SK-N-SH treated with all-trans-retinoic acid at 6 μM for 48 hours (cell line): Measurements from ENCODE around the gene GIMAP5.
A peak's percentile ranks its signal among the peaks of the same experiment; 100 is the strongest.

Experiments
- ATAC-seq: fragments of 200-7000 bp; cut with Tn5 transposase; 3 replicates; pipeline ENCODE4 v1.9.1; 2020; ENCODE audit warnings: mild to moderate bottlenecking, moderate library complexity
- ARNTL ChIP-seq: fragments of 450-650 bp; formaldehyde crosslinking; IDR thresholded peaks from 2 replicates; pipeline ENCODE4 v1.5.0; 2020; ENCODE audit warnings: low read depth, mild to moderate bottlenecking, moderate library complexity, borderline replicate concordance
- BACH2 ChIP-seq: fragments of 250-450 bp; sonication (Bioruptor Pico); IDR thresholded peaks from 2 replicates; pipeline ENCODE4 v1.9.0; 2021; ENCODE audit warnings: mild to moderate bottlenecking, borderline replicate concordance
- CSDC2 ChIP-seq: fragments of 250-450 bp; sonication (Bioruptor Pico); IDR thresholded peaks from 2 replicates; pipeline ENCODE4 v1.5.0; 2020; ENCODE audit warnings: mild to moderate bottlenecking, moderate library complexity
- ESRRG ChIP-seq: fragments of 250-450 bp; sonication (Bioruptor Pico); IDR thresholded peaks from 2 replicates; pipeline ENCODE4 v1.6.1; 2021; ENCODE audit warnings: mild to moderate bottlenecking
- GLIS3 ChIP-seq: fragments of 250-450 bp; sonication (Bioruptor Pico); IDR thresholded peaks from 2 replicates; pipeline ENCODE4 v1.5.0; 2020; ENCODE audit warnings: mild to moderate bottlenecking, moderate library complexity
- ISL1 ChIP-seq: fragments of 250-450 bp; sonication (Bioruptor Pico); IDR thresholded peaks from 2 replicates; pipeline ENCODE4 v2.1.2; 2022; ENCODE audit warnings: mild to moderate bottlenecking, moderate library complexity
- PPARA ChIP-seq: fragments of 250-450 bp; sonication (Bioruptor Pico); IDR thresholded peaks from 2 replicates; pipeline ENCODE4 v1.5.0; 2020; ENCODE audit warnings: mild to moderate bottlenecking, borderline replicate concordance
- RARB ChIP-seq: fragments of 250-450 bp; sonication (Bioruptor Pico); IDR thresholded peaks from 2 replicates; pipeline ENCODE4 v1.8.0; 2021; ENCODE audit warnings: mild to moderate bottlenecking, moderate library complexity
- SNAI2 ChIP-seq: fragments of 250-450 bp; sonication (Bioruptor Pico); IDR thresholded peaks from 2 replicates; pipeline ENCODE4 v1.5.0; 2020; ENCODE audit warnings: mild to moderate bottlenecking, moderate library complexity
- TCF4 ChIP-seq: fragments of 250-450 bp; sonication (Bioruptor Pico); IDR thresholded peaks from 2 replicates; pipeline ENCODE4 v1.8.0; 2021; ENCODE audit warnings: mild to moderate bottlenecking, moderate library complexity, borderline replicate concordance
- TOX ChIP-seq: fragments of 250-450 bp; sonication (Bioruptor Pico); IDR thresholded peaks from 2 replicates; pipeline ENCODE4 v1.8.0; 2021; ENCODE audit warnings: mild to moderate bottlenecking, moderate library complexity, borderline replicate concordance
- ZC3H10 ChIP-seq: fragments of 250-450 bp; sonication (Bioruptor Pico); IDR thresholded peaks from 2 replicates; pipeline ENCODE4 v1.5.1; 2021; ENCODE audit warnings: mild to moderate bottlenecking, moderate library complexity
- ZFP3 ChIP-seq: fragments of 250-450 bp; sonication (Bioruptor Pico); IDR thresholded peaks from 2 replicates; pipeline ENCODE4 v1.5.0; 2020; ENCODE audit warnings: mild to moderate bottlenecking, moderate library complexity
- ZFP30 ChIP-seq: fragments of 450-650 bp; formaldehyde crosslinking; IDR thresholded peaks from 2 replicates; pipeline ENCODE4 v1.5.0; 2022; ENCODE audit warnings: mild to moderate bottlenecking, moderate library complexity
- ZNF565 ChIP-seq: fragments of 450-650 bp; formaldehyde crosslinking; conservative IDR thresholded peaks from 2 replicates; pipeline ENCODE4 v1.5.0; 2020; ENCODE audit warnings: low read depth, mild to moderate bottlenecking, moderate library complexity
- ZNF70 ChIP-seq: fragments of 450-650 bp; formaldehyde crosslinking; IDR thresholded peaks from 2 replicates; pipeline ENCODE4 v1.5.0; 2020; ENCODE audit warnings: mild to moderate bottlenecking, moderate library complexity
- ZNF8 ChIP-seq: fragments of 450-650 bp; formaldehyde crosslinking; IDR thresholded peaks from 2 replicates; pipeline ENCODE4 v1.5.0; 2020; ENCODE audit warnings: mild to moderate bottlenecking, moderate library complexity
- TF ChIP-seq, protein P1 (sequence below): fragments of 250-450 bp; sonication (Bioruptor Pico); IDR thresholded peaks from 2 replicates; pipeline ENCODE4 v1.8.0; 2021; ENCODE audit warnings: low read depth, mild to moderate bottlenecking, moderate library complexity, borderline replicate concordance
- TF ChIP-seq, protein P2 (sequence below): fragments of 250-450 bp; sonication (Bioruptor Pico); IDR thresholded peaks from 2 replicates; pipeline ENCODE4 v1.5.1; 2020; ENCODE audit warnings: low read depth, mild to moderate bottlenecking, moderate library complexity
- TF ChIP-seq, protein P3 (sequence below): fragments of 250-450 bp; sonication (Bioruptor Pico); IDR thresholded peaks from 2 replicates; pipeline ENCODE4 v1.5.0; 2020; ENCODE audit warnings: mild to moderate bottlenecking, moderate library complexity
- TF ChIP-seq, protein P4 (sequence below): fragments of 250-450 bp; sonication (Bioruptor Pico); IDR thresholded peaks from 2 replicates; pipeline ENCODE4 v1.5.1; 2021; ENCODE audit warnings: mild to moderate bottlenecking, moderate library complexity

GIMAP5 gene

DNA sequence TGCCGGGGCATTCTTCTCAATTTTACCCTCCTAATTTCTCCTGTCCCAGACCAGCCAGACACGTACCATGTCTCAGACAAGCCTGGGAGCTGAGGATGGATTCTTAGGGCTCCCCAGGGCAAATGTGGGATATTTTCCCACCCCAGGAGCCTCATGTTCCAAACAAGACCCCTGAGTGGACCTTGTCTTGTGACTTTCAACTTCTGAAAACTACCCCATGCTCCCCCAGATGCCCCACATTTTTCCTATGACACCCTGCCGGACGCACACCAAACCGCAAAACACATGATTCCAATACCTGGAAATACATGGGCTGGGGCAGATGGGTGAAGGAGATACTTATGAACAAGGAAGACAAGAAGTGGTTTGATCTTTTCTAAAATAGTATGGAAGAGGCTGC is 874 bp downstream of the GIMAP5 start (continued):
- TF ChIP-seq, protein P1, sequence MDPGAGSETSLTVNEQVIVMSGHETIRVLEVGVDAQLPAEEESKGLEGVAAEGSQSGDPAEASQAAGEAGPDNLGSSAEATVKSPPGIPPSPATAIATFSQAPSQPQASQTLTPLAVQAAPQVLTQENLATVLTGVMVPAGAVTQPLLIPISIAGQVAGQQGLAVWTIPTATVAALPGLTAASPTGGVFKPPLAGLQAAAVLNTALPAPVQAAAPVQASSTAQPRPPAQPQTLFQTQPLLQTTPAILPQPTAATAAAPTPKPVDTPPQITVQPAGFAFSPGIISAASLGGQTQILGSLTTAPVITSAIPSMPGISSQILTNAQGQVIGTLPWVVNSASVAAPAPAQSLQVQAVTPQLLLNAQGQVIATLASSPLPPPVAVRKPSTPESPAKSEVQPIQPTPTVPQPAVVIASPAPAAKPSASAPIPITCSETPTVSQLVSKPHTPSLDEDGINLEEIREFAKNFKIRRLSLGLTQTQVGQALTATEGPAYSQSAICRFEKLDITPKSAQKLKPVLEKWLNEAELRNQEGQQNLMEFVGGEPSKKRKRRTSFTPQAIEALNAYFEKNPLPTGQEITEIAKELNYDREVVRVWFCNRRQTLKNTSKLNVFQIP: no peak
- TF ChIP-seq ZC3H10 (CRISPR knock-in tag) (no peak), GLIS3 (CRISPR knock-in tag) (no peak), TOX (no peak)

DNA sequence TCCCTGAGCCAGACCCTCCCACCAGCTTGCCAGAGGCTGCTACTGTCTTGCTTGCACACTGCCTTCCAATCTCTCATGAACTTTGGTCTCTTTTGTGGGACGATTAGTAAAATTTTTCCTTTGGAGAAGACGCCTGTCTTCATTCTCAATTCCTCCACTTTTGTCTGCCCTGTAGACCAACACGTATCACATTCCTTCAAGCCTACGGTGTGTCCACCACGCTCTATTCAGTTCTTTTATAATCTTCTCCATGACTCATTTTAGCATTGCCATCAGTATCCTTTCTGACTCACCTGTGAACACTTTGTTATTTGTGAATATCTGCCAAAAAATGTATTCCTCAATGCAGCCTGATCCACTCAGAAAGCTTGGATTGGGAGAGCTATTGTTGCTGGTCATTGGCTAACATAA is 1.4 kb downstream of the GIMAP5 start:
- TF ChIP-seq, protein P2, sequence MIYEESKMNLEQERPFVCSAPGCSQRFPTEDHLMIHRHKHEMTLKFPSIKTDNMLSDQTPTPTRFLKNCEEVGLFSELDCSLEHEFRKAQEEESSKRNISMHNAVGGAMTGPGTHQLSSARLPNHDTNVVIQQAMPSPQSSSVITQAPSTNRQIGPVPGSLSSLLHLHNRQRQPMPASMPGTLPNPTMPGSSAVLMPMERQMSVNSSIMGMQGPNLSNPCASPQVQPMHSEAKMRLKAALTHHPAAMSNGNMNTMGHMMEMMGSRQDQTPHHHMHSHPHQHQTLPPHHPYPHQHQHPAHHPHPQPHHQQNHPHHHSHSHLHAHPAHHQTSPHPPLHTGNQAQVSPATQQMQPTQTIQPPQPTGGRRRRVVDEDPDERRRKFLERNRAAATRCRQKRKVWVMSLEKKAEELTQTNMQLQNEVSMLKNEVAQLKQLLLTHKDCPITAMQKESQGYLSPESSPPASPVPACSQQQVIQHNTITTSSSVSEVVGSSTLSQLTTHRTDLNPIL (CRISPR knock-in tag): no peak
- TF ChIP-seq CSDC2 (CRISPR knock-in tag): no peak
- TF ChIP-seq TCF4 (CRISPR knock-in tag): no peak
- TF ChIP-seq ESRRG (CRISPR knock-in tag): no peak
- ATAC-seq: no peak

GRCh38 chr7:150739033-150739432 is 1.8 kb downstream of the GIMAP5 start:
- ATAC-seq: no peak
- no peak for TF ChIP-seq SNAI2 (CRISPR knock-in tag)
- TF ChIP-seq PPARA (CRISPR knock-in tag): peak; percentile 17; the same call in 1 of the 2 replicates
- TF ChIP-seq, all 23 proteins: peak for 1

DNA sequence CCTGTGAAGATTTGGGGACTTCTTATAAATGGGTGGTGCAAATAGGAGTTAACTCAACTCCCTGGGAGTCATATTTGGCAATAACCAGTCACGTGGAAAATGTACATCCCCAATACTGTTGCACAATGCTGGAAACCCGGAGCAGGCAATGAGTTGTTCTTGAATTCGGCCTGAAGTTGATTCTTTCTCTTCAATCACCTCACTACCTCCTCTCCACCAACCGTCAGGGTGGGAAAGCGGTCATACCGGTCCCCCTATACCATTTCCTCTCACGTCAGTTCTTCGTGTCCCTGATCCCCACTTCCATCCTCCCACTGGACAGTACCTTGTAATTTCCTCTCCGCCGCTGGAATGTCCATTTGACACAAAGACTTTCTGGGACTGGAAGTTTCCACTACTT is 2.8 kb downstream of the GIMAP5 start:
- TF ChIP-seq, protein P3, sequence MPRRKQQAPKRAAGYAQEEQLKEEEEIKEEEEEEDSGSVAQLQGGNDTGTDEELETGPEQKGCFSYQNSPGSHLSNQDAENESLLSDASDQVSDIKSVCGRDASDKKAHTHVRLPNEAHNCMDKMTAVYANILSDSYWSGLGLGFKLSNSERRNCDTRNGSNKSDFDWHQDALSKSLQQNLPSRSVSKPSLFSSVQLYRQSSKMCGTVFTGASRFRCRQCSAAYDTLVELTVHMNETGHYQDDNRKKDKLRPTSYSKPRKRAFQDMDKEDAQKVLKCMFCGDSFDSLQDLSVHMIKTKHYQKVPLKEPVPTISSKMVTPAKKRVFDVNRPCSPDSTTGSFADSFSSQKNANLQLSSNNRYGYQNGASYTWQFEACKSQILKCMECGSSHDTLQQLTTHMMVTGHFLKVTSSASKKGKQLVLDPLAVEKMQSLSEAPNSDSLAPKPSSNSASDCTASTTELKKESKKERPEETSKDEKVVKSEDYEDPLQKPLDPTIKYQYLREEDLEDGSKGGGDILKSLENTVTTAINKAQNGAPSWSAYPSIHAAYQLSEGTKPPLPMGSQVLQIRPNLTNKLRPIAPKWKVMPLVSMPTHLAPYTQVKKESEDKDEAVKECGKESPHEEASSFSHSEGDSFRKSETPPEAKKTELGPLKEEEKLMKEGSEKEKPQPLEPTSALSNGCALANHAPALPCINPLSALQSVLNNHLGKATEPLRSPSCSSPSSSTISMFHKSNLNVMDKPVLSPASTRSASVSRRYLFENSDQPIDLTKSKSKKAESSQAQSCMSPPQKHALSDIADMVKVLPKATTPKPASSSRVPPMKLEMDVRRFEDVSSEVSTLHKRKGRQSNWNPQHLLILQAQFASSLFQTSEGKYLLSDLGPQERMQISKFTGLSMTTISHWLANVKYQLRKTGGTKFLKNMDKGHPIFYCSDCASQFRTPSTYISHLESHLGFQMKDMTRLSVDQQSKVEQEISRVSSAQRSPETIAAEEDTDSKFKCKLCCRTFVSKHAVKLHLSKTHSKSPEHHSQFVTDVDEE: no peak
- TF ChIP-seq RARB (CRISPR knock-in tag) (no peak), ZFP3 (no peak), CSDC2 (CRISPR knock-in tag) (no peak), ZNF565 (CRISPR knock-in tag) (no peak), BACH2 (CRISPR knock-in tag) (no peak), ZNF70 (no peak)
- TF ChIP-seq, protein P2 (CRISPR knock-in tag): no peak
- no peak for ATAC-seq

GRCh38 chr7:150742286-150742968 is 5.2 kb downstream of the GIMAP5 start:
- no peak for ATAC-seq
- TF ChIP-seq, protein P2 (CRISPR knock-in tag): no peak
- TF ChIP-seq BACH2 (CRISPR knock-in tag): no peak
- no peak for TF ChIP-seq TCF4 (CRISPR knock-in tag)
- TF ChIP-seq CSDC2 (CRISPR knock-in tag): no peak
- no peak for TF ChIP-seq ARNTL (CRISPR knock-in tag)
- no peak for TF ChIP-seq ZFP3
- TF ChIP-seq, protein P1: no peak
- TF ChIP-seq, protein P4, sequence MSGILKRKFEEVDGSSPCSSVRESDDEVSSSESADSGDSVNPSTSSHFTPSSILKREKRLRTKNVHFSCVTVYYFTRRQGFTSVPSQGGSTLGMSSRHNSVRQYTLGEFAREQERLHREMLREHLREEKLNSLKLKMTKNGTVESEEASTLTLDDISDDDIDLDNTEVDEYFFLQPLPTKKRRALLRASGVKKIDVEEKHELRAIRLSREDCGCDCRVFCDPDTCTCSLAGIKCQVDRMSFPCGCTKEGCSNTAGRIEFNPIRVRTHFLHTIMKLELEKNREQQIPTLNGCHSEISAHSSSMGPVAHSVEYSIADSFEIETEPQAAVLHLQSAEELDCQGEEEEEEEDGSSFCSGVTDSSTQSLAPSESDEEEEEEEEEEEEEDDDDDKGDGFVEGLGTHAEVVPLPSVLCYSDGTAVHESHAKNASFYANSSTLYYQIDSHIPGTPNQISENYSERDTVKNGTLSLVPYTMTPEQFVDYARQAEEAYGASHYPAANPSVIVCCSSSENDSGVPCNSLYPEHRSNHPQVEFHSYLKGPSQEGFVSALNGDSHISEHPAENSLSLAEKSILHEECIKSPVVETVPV: no peak
- no peak for TF ChIP-seq ZFP30 (CRISPR knock-in tag)
- no peak for TF ChIP-seq GLIS3 (CRISPR knock-in tag)
- TF ChIP-seq ZNF8 (CRISPR knock-in tag): no peak
- TF ChIP-seq ESRRG (CRISPR knock-in tag): no peak
- TF ChIP-seq ISL1 (CRISPR knock-in tag): no peak
- no peak for TF ChIP-seq ZC3H10 (CRISPR knock-in tag)
- TF ChIP-seq ZNF565 (CRISPR knock-in tag): no peak
- TF ChIP-seq SNAI2 (CRISPR knock-in tag): no peak
- no peak for TF ChIP-seq ZNF70
- TF ChIP-seq, all 23 proteins: peak for 0
